ENCODE results near the gene FOXJ3.

FOXJ3 gene

DNA sequence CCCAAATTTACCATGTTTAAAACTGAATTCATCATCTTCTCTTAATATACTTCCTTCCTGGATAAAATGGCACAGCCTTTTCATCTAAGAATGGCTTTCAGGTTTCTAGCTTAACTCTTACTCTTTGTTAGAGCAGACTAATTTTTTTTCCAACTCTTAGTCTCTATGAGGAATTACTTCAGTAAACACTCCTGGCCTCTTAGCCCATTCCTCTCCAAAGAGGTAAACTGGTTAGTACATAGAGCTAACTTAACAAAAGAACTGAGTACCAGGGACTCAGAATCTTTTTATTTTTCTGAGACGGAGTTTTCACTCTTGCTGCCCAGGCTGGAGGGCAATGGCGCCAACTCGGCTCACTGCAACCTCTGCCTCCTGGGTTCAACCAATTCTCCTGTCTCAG is 21.1 kb downstream of the FOXJ3 start:
- no peak for DNase-seq

DNA sequence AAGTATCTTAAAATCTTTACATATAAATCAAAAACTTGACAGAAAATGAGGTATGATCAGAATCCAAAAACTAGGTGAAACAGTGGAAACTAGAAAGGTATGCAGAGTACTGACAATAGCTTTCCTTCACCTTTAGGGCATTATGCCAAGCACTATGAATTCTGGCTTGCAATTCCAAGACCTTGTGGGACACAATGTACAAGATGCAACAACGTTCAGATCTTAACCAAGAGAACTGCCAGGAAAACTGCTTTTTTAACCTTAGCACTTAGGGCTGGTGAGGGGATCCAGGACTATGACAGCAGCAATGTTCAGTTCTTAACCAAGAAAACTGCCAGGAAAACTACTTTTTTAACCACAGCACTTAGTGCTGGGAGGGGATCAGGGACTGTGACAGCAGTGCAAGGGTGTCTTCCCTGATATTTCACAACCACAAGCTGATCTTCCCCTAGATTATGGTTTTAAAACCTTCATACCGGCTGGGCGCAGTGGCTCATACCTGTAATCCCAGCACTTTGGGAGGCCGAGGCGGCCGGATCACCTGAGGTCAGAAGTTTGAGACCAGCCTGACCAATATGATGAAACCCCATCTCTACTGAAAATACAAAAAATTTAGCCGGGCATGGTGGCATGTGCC is 22.3 kb downstream of the FOXJ3 start:
- DNase-seq = no peak
- intact Hi-C loops (cut with DNase I) = no loop called here

More for the DNA sequence above, 21.1 kb downstream of the FOXJ3 start:
- intact Hi-C loops (cut with DNase I) = no loop called here

DNA sequence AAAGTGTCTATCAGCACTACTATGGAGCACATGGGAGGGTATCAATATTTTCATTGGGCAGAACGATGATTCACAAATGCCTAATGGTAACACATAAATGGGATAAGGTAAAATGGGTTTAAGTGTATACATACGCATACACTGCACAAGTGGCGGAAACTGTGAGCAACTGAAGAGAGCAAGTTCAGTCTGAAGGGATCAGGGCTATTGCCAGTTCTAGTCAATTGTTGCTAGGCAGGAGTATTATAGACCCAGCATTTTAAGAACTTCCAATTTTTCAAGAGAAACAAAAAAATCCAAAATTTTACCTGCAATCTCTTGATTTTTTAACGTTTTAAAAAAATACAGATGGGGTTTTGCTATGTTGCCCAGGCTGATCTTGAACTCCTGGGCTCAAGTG is 23.1 kb downstream of the FOXJ3 start:
- DNase-seq = no peak
- intact Hi-C loops (cut with DNase I) = no loop called here

DNA sequence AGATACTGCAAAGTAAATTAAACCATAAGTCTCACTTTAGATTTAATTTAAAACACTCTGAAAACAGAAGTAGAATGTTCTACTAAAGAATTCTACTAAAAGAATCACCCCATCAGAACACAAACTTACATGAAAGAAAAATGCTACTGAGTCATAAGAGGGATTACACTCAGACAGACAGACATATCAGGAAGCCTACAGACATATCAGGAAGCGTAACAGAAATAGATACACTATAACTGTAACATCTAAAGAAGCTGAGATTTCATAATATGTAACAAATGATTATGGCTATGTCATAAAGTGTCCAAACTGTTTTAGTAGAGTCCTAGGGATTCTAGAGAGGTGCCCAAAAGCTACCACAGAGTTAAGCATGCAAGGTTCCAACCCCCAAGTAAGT is 23.9 kb downstream of the FOXJ3 start:
- intact Hi-C loops (cut with DNase I) = no loop called here
- no peak for DNase-seq

DNA sequence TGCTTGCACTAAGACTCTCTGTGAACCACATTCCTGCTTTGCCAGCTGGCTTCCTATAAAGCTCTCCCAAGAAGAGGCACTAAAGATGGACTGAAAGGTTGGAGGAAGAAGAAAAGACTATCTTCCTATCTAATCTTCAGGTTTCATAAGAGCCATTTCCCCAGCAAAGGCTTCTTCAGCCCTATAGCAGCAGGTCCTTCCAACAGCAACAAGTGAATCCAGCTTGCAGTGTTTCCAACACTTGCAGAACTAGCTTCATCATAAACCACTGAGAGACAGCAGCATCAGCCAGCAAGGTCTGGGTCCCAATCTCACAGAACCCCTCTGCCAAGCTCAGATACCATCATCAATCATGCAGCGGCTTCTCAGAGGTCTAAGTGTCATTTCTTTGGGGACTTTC is 28.1 kb downstream of the FOXJ3 start:
- intact Hi-C loops (cut with DNase I) = no loop called here
- DNase-seq = no peak

DNA sequence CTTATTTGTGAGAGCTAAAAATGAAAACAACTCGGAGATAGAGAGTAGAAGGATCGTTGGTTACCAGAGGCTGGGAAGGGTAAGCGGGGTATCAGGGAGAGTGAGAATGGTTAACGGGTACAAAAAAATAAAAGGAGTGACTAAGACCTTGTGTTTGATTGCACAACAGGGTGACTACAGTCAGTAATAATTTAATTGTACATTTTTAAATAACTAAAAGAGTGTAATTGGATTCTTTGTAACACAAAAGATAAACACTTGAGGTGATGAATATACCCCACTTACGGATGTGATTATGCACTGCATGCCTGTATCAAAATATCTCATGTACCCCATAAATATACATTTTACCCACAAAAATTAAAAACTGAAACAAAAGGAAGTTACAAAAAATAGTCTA is 29.4 kb downstream of the FOXJ3 start:
- no peak for DNase-seq
- intact Hi-C loops (cut with DNase I) = no loop called here

DNA sequence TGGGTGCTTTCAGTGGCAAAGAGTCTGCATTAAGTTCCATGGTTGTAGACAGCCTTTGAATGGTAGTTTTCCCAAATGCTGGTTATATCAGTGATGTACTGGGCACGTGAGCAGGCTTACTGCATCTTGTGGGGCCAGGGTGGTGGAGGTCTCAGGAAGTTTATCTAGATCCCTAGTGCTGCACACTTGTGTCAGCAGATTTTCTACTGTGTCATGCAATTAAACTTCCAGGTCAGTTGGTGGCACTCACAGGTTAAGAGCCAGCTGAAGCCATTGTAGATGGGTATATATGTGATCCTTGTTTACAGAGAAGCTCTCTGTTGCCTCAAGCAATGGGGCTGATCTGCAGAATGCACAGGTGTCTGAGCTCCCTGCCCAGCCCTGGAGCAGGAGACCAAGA is 33.0 kb downstream of the FOXJ3 start:
- intact Hi-C loops (cut with DNase I) = no loop called here
- DNase-seq = no peak

DNA sequence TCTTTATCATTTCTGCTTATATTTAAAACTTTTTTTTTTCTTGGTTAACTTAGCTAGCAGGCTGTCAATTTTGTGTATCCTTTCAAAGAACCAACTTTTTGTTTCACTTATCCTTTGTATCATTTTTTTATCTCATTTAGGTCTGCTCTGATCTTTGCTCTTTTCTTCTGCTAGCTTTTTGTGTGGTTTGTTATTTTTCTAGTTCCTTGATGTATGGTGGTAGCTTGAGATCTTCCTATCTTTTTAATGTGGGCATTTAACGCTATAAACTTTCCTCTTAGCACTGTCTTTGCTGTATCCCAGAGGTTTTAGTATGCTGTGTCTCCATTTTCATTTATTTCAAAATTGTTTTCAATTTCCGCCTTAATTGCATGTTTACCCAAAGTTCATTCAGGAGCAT is 36.5 kb downstream of the FOXJ3 start:
- no peak for DNase-seq
- intact Hi-C loops (cut with DNase I) = no loop called here

DNA sequence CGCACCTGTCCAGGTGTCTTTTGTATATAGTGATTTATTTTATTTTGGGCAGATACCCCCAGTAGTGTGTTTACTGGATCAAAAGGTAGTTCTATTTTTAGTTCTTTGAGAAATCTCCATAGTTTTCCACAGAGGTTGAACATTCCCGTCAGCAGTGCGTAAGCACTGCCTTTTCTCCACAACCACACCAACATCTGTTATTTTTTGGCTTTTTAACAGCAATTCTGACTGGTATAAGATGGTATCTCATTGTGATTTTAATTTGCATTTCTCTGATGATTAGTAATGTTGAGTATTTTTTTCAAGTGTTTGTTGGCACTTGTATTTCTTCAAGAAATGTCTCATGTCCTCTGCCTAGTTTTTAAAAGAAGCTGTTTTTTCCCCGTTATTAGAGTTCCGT is 39.2 kb downstream of the FOXJ3 start:
- no peak for DNase-seq
- intact Hi-C loops (cut with DNase I) = no loop called here

DNA sequence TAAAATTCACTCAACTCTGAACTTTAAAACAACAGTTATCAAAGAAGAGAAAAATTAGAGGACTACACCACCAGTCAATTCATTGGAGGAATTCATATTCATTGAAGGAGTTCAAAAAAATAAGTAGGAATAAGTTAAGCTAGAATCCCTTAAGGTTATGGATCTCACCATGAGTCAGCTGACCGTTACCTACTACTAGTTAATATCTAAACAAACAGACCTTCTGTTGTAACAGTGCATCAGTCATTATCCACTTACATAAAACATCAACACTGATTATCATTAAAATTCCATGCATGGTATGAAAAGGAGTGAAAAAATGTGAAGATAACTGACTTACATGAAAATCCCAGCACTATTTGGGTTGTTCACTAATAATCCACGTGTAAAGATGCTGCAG is 44.9 kb downstream of the FOXJ3 start:
- DNase-seq = no peak
- intact Hi-C loops (cut with DNase I) = no loop called here

DNA sequence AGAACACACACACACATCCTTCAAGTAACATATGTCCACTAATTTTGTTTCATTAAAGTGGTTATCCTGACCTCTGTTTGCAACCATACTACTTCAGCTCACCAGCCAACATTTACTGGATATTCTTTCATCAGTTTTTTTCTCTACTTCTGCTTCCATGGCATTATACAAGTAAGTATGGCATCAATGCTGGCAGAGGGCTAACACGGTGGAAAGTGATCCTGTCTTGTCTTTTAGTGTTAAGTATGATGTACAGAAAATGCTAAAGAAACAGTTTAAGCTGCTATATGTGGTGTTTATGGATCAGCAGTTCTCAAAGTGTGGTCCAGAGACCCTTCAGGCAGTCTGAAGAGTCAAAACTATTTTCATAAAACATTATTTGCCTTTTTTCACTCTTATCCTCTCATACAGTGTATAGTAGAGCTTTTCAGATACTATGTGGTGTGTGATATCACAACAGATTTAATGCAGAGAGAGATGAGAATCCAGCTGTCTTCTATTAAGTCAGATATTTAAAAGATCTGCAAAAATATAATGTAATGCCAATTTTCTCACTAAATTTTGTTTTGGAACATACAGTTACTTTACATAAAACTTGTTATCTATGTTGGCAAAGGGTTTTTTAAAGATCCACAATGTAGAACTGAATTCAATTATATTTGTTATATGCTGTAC is 46.6 kb downstream of the FOXJ3 start:
- no peak for DNase-seq
- intact Hi-C loops (cut with DNase I) = no loop called here

DNA sequence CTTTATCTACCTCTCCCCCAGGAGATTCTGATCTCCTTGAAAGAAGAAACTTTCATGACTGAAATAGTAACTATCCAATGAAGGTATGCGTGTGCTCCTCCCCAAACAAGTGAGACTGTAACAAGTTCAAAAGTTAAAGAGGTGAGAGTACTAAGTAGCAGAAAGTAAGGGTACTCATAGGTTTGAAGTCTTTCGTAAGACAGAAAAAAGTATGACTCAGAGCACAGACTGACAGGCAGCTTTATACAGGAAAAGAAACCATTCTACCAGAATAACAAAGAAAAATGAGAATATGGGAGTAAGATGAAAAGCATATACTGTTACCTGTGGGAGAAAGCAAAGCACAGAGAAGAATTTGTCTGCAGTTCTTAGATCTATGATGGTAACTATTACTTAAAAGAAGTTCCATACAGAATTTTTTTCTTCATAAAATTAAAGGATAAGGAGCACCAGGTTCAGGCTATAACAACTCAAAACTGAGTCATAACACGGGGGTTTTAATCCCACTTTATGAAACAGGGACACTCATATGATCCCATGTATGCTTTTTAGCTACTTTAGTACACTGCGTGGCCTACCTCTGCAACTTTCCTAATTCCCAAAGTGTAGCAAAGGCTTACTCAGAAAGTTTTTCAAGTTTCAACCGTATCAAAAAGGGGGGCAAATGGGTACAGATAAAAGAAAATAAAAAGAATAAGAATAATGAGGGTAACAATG is 52.0 kb downstream of the FOXJ3 start:
- DNase-seq = no peak
- intact Hi-C loops (cut with DNase I) = no loop called here

DNA sequence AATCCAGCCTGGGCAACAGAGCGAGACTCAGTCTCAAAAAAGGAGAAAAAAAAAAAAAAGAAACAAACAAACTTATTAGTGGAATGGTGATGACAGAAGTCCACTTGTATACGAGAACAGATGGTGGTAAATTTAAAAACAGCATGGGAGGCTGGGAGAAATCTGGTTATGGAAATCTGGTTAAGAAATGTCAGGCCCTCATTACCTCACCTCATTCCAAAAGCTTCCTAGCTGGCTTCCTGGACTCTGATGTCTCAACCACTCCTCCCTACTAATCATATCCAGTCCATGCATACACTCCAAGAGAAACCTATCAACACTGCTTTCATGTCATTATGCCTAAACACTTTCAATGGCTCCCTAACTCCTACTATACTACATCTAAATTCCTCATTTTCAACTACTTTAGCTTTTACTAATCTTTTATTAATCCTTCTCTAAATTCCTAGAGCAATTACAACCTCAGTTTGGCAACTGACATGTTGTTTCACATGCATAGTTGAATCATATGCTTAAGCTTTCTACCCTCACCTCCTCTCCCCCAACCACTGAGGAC is 52.9 kb downstream of the FOXJ3 start:
- no peak for DNase-seq
- intact Hi-C loops (cut with DNase I) = no loop called here

DNA sequence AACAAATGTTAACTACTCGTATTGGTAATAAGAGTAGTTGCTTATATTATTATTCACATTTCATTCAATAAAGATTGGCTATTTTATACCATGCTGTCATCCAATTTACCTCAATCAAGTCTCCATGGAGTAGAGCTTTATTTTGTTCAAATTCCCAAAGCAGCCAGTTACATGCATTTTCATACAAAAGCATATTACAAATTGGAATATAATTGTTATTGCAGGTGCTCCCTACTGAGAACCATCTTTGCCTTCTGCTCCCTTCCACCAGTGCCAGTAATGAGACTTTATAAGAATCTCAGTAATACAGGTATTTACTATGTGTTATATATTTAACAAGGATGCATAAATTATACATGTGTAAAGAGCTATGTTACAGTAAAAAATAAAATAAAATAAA is 54.2 kb downstream of the FOXJ3 start:
- no peak for DNase-seq
- intact Hi-C loops (cut with DNase I) = no loop called here

DNA sequence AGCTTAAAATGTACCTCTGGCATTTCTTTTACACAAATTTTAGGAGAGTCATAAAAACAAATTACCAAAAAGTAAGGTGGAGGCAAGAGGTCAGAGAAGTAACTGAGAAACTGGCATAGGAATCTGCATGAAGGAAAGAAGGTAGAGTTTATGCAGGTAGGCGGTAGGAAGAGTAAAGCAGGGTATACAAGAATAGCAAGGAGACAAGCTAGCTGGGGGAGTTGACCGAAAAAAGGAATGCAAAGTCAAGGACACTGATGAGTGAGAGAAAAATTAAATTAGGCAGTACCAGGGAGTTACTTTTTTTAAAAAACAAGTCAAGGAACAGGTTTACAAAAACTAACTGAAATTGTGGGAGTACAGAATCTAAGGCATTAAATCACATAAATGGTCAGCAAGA is 56.0 kb downstream of the FOXJ3 start:
- DNase-seq = no peak
- intact Hi-C loops (cut with DNase I) = no loop called here

DNA sequence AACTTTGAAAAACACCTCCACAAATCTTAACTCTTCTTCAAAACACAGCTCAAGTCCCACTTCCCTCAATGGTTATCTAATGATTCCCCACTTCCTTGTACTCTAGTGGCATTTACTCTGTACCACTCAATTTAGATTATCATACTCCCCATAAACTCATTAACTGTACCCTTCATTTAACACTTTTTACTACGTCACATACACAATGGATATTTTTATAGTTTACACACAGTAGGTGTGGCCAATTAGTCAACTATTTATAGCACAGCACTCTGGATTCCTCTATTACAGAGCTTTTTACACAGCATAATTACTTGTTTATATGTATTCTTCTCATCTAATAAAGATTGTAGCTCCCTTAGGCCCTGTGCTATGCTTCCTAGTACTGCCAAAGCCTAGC is 62.1 kb downstream of the FOXJ3 start:
- intact Hi-C loops (cut with DNase I) = no loop called here
- no peak for DNase-seq

DNA sequence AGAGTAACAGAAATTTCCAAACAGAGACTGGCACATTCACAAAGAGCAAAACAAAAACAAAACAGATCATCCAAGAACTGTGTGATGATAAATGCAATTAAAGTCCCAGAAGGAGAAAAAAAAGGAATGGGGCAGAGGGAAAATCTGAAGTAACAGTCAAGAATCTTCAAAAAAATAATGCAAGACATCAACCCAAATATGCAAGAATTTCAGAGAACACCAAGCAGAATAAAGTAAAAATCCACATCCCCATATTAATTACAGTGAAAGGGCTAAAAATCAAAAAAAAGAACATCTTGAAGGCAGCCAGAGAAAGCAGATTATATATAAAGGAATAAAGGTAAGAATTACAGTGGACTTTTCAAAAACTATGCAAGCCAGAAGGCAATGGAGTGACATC is 67.1 kb downstream of the FOXJ3 start:
- intact Hi-C loops (cut with DNase I) = loop anchor here (10.0 kb wide), 1 partner anchor 67 kb away; the partner anchor contains the start of gene FOXJ3
- no peak for DNase-seq

DNA sequence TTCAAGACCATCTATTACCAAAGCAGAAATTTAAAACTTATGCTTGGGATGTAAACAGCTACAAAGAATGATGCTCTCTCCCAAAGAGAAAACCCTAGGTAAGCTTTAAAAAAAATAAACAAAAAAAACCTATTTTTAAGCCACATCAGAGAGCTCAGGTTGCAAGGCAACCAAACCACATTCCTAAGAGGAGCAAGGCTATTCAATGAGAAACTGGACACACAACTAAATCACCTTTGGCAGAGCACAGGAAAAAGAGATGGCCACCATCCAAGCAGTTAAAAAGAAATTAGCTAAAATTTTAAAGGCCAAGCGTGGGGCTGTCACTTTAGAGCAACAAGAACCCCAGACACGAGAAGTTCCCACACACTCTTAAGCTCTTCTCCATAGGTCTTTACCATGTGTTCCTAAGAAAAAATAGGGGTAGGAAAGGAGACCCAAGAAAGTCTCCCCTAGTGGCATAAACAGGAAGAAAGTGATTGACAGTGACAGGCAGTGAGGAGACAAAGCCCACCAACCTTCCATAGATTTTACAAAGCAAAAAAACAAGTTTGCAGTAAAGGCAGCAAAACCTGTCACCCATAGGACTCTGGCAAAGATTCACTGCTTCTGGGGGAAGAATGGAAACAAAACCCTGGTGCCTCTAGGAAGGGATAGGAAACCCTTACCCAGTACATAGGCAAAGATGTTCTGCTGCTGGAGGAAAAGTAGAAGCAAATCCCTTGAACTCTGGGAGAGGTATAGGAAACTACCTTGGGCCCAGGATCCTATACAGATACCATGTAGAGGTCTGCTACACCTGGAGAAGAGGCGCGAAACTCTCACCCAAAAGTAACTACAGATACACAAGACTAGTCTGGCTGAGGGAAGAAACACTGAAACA is 68.5 kb downstream of the FOXJ3 start:
- intact Hi-C loops (cut with DNase I) = loop anchor here (10.0 kb wide), 1 partner anchor 68 kb away; the partner anchor contains the start of gene FOXJ3
- no peak for DNase-seq

DNA sequence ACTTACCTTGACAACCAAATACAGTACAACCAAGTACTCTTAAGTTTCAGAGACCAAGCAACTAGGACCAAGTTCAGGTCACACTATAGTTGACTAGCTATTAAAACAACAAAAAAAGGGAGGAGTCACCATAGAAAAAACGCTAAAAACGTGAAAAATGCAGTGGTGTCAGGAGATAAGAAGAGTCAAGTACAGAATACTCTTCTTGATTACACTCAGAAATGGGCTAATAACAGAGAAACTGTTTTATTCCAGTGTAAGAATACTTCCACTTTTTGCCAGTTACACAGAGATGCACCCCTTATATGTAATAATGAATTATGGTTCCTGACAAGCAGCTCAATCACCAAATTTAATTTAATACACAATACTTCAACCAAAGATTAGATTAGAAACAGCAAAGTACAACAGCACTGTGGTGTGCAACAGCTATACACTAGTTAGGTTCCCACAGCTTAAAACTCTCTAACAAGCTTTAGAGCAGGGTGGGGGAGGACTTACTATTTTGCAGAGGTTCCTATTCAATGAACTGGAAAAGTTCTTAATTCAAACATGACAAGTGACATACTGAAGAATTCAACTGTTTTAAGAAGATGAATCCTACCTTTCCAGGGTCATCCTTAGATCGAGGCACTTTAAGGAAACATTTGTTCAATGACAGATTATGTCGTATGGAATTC is 70.4 kb downstream of the FOXJ3 start:
- no peak for DNase-seq
- intact Hi-C loops (cut with DNase I) = loop anchor here (10.0 kb wide), 1 partner anchor 70 kb away; the partner anchor contains the start of gene FOXJ3

DNA sequence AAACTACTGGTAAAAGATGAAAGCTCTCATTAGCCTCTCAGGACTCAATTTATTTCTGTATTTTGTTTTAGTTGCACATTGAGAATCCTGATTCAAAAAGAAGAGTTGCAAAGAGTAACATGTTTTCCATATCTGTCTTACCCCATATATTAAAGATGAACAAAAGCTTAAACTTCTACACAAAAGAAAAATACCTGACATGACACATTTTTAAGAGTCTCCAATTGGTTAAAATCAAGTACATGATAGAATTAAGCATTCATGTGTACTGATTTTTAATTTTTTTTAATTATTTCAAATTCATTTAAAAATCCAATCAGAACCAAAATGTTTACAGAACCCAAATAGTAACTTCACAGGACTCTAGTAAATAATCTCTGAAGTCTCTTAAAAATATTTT is 72.0 kb downstream of the FOXJ3 start:
- intact Hi-C loops (cut with DNase I) = loop anchor here (10.0 kb wide), 1 partner anchor 72 kb away; the partner anchor contains the start of gene FOXJ3
- no peak for DNase-seq

Measured in posterior cingulate gyrus (tissue), 11 donors.